Fibroblast of lung (primary cell): ENCODE measurements around the gene SCGB2B2. TPM values are rescaled to one million over a fixed set of nuclear protein-coding genes. Genes with fewer than 3 reads are reported as not detected.
A peak's percentile ranks its signal among the peaks of the same experiment; 100 is the strongest.

Source experiments
- DNase-seq, 2 donors: peaks; one replicate each; pipeline versions ENCODE4 v3.0.0 to v3.0.0-alpha.2; 2010; ENCODE audit warnings: low read depth in 2 of 2
- H2AFZ ChIP-seq: 2 replicates; pipeline ENCODE4 v1.5.1; 2012; ENCODE audit warnings: low read length, control low read depth, inconsistent platforms
- H3K27ac ChIP-seq: 2 replicates; pipeline ENCODE4 v1.5.1; 2011; ENCODE audit warnings: low read length, control low read depth; ENCODE audit not compliant: insufficient read depth
- H3K27me3 ChIP-seq: 2 replicates; pipeline ENCODE4 v1.5.1; 2011; ENCODE audit warnings: mild to moderate bottlenecking, low read length; ENCODE audit not compliant: control insufficient read depth, insufficient read depth
- H3K36me3 ChIP-seq: 2 replicates; pipeline ENCODE4 v1.5.1; 2011; ENCODE audit warnings: low read length; ENCODE audit not compliant: control insufficient read depth, insufficient read depth
- H3K4me1 ChIP-seq: 2 replicates; pipeline ENCODE4 v1.5.1; 2011; ENCODE audit warnings: low read length; ENCODE audit not compliant: control insufficient read depth, insufficient read depth; ENCODE audit errors: extremely low read depth
- H3K4me2 ChIP-seq: 2 replicates; pipeline ENCODE4 v1.5.1; 2011; ENCODE audit warnings: low read length, control low read depth; ENCODE audit not compliant: insufficient read depth; ENCODE audit errors: extremely low read depth
- H3K4me3 ChIP-seq, 4 experiments: fragments of 200-600 bp in 1 of 4; sonication (generic) in 1 of 4; replicated peaks in 1 of 4; 2 replicates each; pipeline ENCODE4 v1.5.1; 2011 to 2016; ENCODE audit warnings: low read length in 4 of 4, low read depth in 3 of 4, mild to moderate bottlenecking in 3 of 4, control low read depth in 2 of 4, inconsistent platforms in 1 of 4, mixed read lengths in 1 of 4; ENCODE audit not compliant: insufficient read depth in 1 of 4; ENCODE audit errors: control extremely low read depth in 1 of 4
- H3K79me2 ChIP-seq: 2 replicates; pipeline ENCODE4 v1.5.1; 2012; ENCODE audit warnings: mild to moderate bottlenecking, low read length, inconsistent platforms; ENCODE audit not compliant: control insufficient read depth, insufficient read depth
- H3K9ac ChIP-seq: 2 replicates; pipeline ENCODE4 v1.5.1; 2011; ENCODE audit warnings: mild to moderate bottlenecking, low read length, control low read depth; ENCODE audit not compliant: insufficient read depth
- H3K9me3 ChIP-seq: 2 replicates; pipeline ENCODE4 v1.5.1; 2012; ENCODE audit warnings: low read depth, low read length; ENCODE audit not compliant: control insufficient read depth, insufficient read depth
- H4K20me1 ChIP-seq: 2 replicates; pipeline ENCODE4 v1.5.1; 2011; ENCODE audit warnings: low read length; ENCODE audit not compliant: control insufficient read depth, insufficient read depth; ENCODE audit errors: extremely low read depth
- CTCF ChIP-seq, 2 donors: IDR thresholded peaks in 1 of 2; conservative IDR thresholded peaks in 1 of 2; 1 replicate in 1 of 2; 2 replicates in 1 of 2; pipeline ENCODE4 v1.5.1; 2011 to 2012; ENCODE audit warnings: low read length in 2 of 2, control low read depth in 1 of 2, inconsistent platforms in 1 of 2, low read depth in 1 of 2, mild to moderate bottlenecking in 1 of 2
- EZH2 ChIP-seq: IDR thresholded peaks from 2 replicates; pipeline ENCODE4 v1.5.1; 2012; ENCODE audit warnings: low read length, control low read depth, mild to moderate bottlenecking; ENCODE audit errors: missing control alignments
- polyA plus RNA-seq, 2 donors: library from polyadenylated mRNA; depleted of rRNA in 1 of 2; stranded (reverse) in 1 of 2; unstranded in 1 of 2; fragments of >200 nt; gene quantifications; 2 replicates each; pipeline ENCODE4 v1.2.1, GENCODE V29; 2011 to 2012; ENCODE audit warnings: missing spikeins in 1 of 2
- total RNA-seq: library from RNA; depleted of rRNA; stranded (reverse); fragments of >200 nt; gene quantifications from 2 replicates; pipeline ENCODE4 v1.2.1, GENCODE V29; 2014

SCGB2B2 gene
- total and polyA plus RNA-seq, 2 donors (not counting 1 experiment from before 2014, with no cell fraction given) = 0.50 TPM; not detected in 1

DNA sequence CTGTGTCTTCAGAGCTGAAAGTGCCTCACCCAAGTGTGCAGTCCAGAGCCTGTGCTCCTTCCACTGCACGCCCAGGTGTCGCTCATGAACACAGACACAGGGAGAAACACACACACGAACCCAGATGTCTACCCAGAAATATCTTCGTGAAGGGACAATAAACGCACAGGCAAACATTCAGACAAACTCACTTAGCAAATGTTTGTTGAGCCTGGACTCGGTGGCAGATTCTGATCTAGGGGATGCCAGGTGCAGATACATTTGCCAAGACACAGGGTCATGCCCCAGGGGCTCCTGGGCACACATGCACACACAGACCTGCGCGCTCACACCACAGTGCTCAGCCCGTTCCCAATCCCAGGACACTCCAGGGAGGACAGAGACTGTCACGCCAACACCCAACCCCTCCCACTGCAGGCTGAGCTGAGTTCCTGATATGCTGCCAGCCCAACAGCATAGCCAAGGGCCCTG is 31.9 kb downstream of the SCGB2B2 start:
- H3K4me2 ChIP-seq = no peak overlapping the region
- no peaks in the 10 kb centered on the region for H3K27me3 ChIP-seq
- H3K36me3 ChIP-seq = no peaks in the 10 kb centered on the region
- no peak overlapping the region for H2AFZ ChIP-seq
- H3K79me2 ChIP-seq = no peaks in the 10 kb centered on the region
- H3K9ac ChIP-seq = no peak overlapping the region
- no peaks in the 10 kb centered on the region for H3K4me1 ChIP-seq
- no peak overlapping the region for H3K4me3 ChIP-seq
- no peak for TF ChIP-seq CTCF (conservative IDR thresholded peaks at IDR 0.05 in 1 of 2, IDR thresholded peaks at IDR 0.05 in 1 of 2; ENCODE audit: low read depth in 1 of 2, low read length in 2 of 2)
- no peak for TF ChIP-seq EZH2
- no peak overlapping the region for H3K27ac ChIP-seq
- no peaks in the 10 kb centered on the region for H4K20me1 ChIP-seq
- no peak for DNase-seq
- no peaks in the 10 kb centered on the region for H3K9me3 ChIP-seq

DNA sequence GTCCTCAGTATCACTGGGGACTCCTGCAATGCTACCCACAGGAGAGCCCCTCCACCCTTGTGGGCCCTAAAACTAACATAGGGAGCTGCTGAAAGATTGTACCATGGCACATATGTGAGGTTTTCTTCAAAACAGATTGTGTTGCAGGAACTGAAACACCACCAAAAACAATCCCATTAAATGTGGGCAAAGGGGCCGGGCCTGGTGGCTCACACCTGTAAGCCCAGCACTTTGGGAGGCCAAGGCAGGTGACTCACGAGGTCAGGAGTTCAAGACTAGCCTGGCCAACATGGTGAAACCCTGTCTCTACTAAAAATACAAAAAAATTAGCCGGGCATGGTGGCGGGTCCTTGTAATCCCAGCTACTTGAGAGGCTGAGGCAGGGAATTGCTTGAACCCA is 34.7 kb downstream of the SCGB2B2 start:
- Histone ChIP-seq H3K4me1 (no peaks in the 10 kb centered on the region), H3K4me2 (no peak overlapping the region)
- TF ChIP-seq CTCF (conservative IDR thresholded peaks at IDR 0.05 in 1 of 2, IDR thresholded peaks at IDR 0.05 in 1 of 2; ENCODE audit: low read depth in 1 of 2, low read length in 2 of 2) (no peak), EZH2 (no peak)

DNA sequence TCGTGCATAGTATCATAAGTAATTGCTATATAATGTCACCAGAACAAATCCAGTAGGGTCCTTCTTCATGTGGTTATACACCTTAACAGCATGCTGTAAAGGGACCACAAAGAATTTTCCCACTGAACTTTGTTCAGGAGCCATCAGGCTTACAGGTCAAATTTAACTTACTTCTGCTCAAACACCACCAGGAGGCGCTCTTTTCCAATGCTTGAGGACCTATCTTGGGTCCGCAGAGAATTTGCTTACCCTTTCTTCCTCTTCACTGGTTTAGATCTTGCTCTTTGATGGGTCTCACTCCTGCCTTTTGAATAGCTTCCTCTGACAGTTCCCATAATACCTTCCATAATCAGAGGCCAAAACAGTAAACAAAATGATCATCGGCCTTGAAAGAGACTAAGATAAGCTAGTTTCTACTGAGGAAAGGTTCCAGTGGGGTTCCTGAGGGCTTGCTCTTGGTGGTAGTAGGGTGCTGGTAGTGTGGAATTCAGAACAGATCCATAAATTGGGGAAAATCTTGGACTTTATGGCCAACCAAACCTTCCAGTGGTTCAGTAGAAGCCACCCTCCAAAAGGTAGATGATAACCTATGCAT is 37.4 kb downstream of the SCGB2B2 start:
- no peak overlapping the region for H3K4me2 ChIP-seq
- no peaks in the 10 kb centered on the region for H3K36me3 ChIP-seq
- no peak overlapping the region for H3K4me3 ChIP-seq
- no peaks in the 10 kb centered on the region for H3K4me1 ChIP-seq
- no peaks in the 10 kb centered on the region for H3K27me3 ChIP-seq
- no peak overlapping the region for H3K27ac ChIP-seq
- no peaks in the 10 kb centered on the region for H3K9me3 ChIP-seq
- no peak overlapping the region for H3K9ac ChIP-seq
- TF ChIP-seq CTCF (conservative IDR thresholded peaks at IDR 0.05 in 1 of 2, IDR thresholded peaks at IDR 0.05 in 1 of 2; ENCODE audit: low read depth in 1 of 2, low read length in 2 of 2) (peak; percentile 70 to 75), EZH2 (no peak)
- DNase-seq = peak; percentile 48 to 80
- H2AFZ ChIP-seq = no peak overlapping the region
- no peaks in the 10 kb centered on the region for H3K79me2 ChIP-seq
- H4K20me1 ChIP-seq = no peaks in the 10 kb centered on the region

More for the DNA sequence above, 34.7 kb downstream of the SCGB2B2 start:
- Histone ChIP-seq H3K9ac (no peak overlapping the region), H3K9me3 (no peaks in the 10 kb centered on the region), H3K27me3 (no peaks in the 10 kb centered on the region), H3K27ac (no peak overlapping the region), H3K4me3 (no peak overlapping the region), H2AFZ (no peak overlapping the region), H4K20me1 (no peaks in the 10 kb centered on the region), H3K79me2 (no peaks in the 10 kb centered on the region), H3K36me3 (no peaks in the 10 kb centered on the region)
- DNase-seq = no peak
